Measurements from ENCODE around the gene ADAMTS3. TPM values are rescaled to one million over a fixed set of nuclear protein-coding genes. Genes with fewer than 3 reads are reported as not detected.
A peak's percentile ranks its signal among the peaks of the same experiment; 100 is the strongest.

The ADAMTS3 gene
- total and polyA plus RNA-seq, 2 donors (not counting 3 experiments of a cell fraction or from before 2014, with no cell fraction given): 0.37 to 1.3 TPM

DNA sequence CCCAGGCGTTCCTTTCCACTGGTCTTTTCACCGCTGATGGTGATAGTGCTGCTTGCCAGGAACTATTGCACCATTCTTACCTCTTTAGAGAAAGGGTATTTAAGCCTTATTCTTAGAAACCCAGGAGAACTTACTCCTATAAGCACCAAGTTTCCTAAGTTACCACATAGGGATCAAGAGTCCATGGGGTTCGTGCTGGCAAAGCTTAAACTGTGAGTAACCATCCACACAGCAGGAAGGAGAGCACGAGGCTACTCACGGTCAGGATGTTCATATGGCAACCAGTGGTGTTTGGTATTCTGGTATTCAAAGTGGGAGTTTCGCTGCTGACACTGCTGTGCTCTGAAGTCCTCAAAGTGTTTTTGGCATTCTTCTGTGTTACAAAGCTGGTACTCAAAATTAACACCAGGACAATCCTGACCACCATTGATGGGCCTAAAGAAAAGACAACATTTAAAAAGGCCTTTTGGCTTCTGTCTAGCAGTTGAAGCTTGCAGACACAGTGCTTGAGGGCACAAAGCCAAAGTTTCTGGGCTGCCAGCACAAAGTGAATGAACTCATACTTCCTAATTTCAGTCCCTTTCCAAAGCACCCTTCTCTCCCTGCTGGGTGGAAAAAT, 256.9 kb downstream of the ADAMTS3 start:
- ChIA-PET POLR2A (no interaction called here), CTCF (interaction anchor here (0.7 to 2.0 kb wide), 6 partner anchors 9 to 193 kb away, joined by 3 to 23 read pairs (median 6); no protein-coding TSS in a partner anchor)
- Histone ChIP-seq H3K36me3 (ENCODE audit: control insufficient read depth in 2 of 2, extremely low read depth in 1 of 2, insufficient read depth in 2 of 2, low read length in 2 of 2) (no peaks in the 10 kb centered on the region), H3K9me3 (replicated peaks; ENCODE audit: control insufficient read depth, insufficient read depth, low read length) (no peaks in the 10 kb centered on the region), H3K27ac (ENCODE audit: insufficient read depth, low read depth, low read length) (no peak overlapping the region), H2AFZ (ENCODE audit: low read depth, low read length) (peak overlapping the region; percentile 44), H4K20me1 (replicated peaks; ENCODE audit: control insufficient read depth, extremely low read depth, insufficient read depth, low read length) (no peaks in the 10 kb centered on the region), H3K4me2 (ENCODE audit: insufficient read depth, low read length) (peak overlapping the region; percentile 8), H3K4me3 (replicated peaks in 1 of 3; ENCODE audit: insufficient read depth in 1 of 3, low read depth in 1 of 3, low read length in 3 of 3) (no peak overlapping the region), H3K9me1 (replicated peaks; ENCODE audit: control insufficient read depth, extremely low read depth, insufficient read depth, low read length) (no peaks in the 10 kb centered on the region), H3K4me1 (ENCODE audit: control insufficient read depth, extremely low read depth, insufficient read depth, low read length) (peaks cover 13% of the 10 kb centered on the region), H3K9ac (replicated peaks; ENCODE audit: extremely low read depth, insufficient read depth, low read length) (no peak overlapping the region), H3K27me3 (ENCODE audit: control insufficient read depth in 2 of 2, insufficient read depth in 2 of 2, low read length in 2 of 2) (no peaks in the 10 kb centered on the region), H3K79me2 (ENCODE audit: control insufficient read depth, insufficient read depth, low read length) (no peaks in the 10 kb centered on the region)
- dilution Hi-C loops (cut with MboI; ENCODE audit: extremely low pct_ligation_motif_present, low sequenced_read_pairs): no loop called here
- TF ChIP-seq EZH2 (IDR thresholded peaks at IDR 0.05; ENCODE audit: borderline replicate concordance, low read depth, low read length, severe bottlenecking) (no peak), GATA2 (IDR thresholded peaks at IDR 0.05; ENCODE audit: insufficient read depth, insufficient read length, low read depth, low read length) (no peak), JUN (IDR thresholded peaks at IDR 0.05; ENCODE audit: borderline replicate concordance, insufficient read depth, insufficient read length, low read depth) (no peak), FOS (IDR thresholded peaks at IDR 0.05; ENCODE audit: borderline replicate concordance, insufficient read depth, low read length) (no peak), POLR2AphosphoS5 (IDR thresholded peaks at IDR 0.05; ENCODE audit: insufficient read depth, low read depth, low read length) (no peak), MYC (IDR thresholded peaks at IDR 0.05; ENCODE audit: low read depth, low read length) (no peak), POLR2A (IDR thresholded peaks at IDR 0.05; ENCODE audit: low read depth, low read length) (no peak)
- TF ChIP-seq, protein P1, sequence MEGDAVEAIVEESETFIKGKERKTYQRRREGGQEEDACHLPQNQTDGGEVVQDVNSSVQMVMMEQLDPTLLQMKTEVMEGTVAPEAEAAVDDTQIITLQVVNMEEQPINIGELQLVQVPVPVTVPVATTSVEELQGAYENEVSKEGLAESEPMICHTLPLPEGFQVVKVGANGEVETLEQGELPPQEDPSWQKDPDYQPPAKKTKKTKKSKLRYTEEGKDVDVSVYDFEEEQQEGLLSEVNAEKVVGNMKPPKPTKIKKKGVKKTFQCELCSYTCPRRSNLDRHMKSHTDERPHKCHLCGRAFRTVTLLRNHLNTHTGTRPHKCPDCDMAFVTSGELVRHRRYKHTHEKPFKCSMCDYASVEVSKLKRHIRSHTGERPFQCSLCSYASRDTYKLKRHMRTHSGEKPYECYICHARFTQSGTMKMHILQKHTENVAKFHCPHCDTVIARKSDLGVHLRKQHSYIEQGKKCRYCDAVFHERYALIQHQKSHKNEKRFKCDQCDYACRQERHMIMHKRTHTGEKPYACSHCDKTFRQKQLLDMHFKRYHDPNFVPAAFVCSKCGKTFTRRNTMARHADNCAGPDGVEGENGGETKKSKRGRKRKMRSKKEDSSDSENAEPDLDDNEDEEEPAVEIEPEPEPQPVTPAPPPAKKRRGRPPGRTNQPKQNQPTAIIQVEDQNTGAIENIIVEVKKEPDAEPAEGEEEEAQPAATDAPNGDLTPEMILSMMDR (IDR thresholded peaks at IDR 0.05; ENCODE audit: extremely low read depth in 1 of 2, insufficient read depth in 1 of 2, low read depth in 1 of 2, low read length in 2 of 2): no peak
- TF ChIP-seq, protein P2, sequence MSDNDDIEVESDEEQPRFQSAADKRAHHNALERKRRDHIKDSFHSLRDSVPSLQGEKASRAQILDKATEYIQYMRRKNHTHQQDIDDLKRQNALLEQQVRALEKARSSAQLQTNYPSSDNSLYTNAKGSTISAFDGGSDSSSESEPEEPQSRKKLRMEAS (IDR thresholded peaks at IDR 0.05; ENCODE audit: insufficient read depth, insufficient read length): no peak
- no TSS peak for BruUV-seq (replicated peaks)
- FAIRE-seq (no peak), DNase-seq (ENCODE audit: low read depth, low spot score) (peak; percentile 77)
- intact Hi-C loops (cut with micrococcal nuclease): no loop called here
